ENCODE measurements around the gene REL. TPM values are rescaled to one million over a fixed set of nuclear protein-coding genes. Genes with fewer than 3 reads are reported as not detected.
A peak's percentile ranks its signal among the peaks of the same experiment; 100 is the strongest.

The REL gene
- total RNA-seq, 1 donor from 2014 or later: 29.1 TPM

GRCh38 chr2:60880643-60881046, 729 bp upstream of the REL start:
- peak overlapping the region; percentile 99 for H3K27ac ChIP-seq
- TF ChIP-seq CTCF (IDR thresholded peaks at IDR 0.05): peak; percentile 26
- no peaks in the 10 kb centered on the region for H3K9me3 ChIP-seq
- H3K4me1 ChIP-seq: peaks cover 15% of the 10 kb centered on the region
- DNase-seq: no peak
- ATAC-seq: no peak
- no peaks in the 10 kb centered on the region for H3K36me3 ChIP-seq
- no peaks in the 10 kb centered on the region for H3K27me3 ChIP-seq
- intact Hi-C loops (cut with DNase I): loop anchor here (5.0 kb wide), 1 partner anchor 323 kb away; no protein-coding TSS in a partner anchor
- H3K4me3 ChIP-seq: peak overlapping the region; percentile 92

GRCh38 chr2:60882971-60883753, 1.8 kb downstream of the REL start:
- peak; percentile 2 for ATAC-seq
- no peak for DNase-seq
- TF ChIP-seq CTCF (IDR thresholded peaks at IDR 0.05): no peak
- Histone ChIP-seq H3K9me3 (no peaks in the 10 kb centered on the region), H3K27me3 (no peaks in the 10 kb centered on the region), H3K36me3 (no peaks in the 10 kb centered on the region), H3K27ac (peak overlapping the region; percentile 99), H3K4me3 (peak overlapping the region; percentile 92), H3K4me1 (peaks cover 37% of the 10 kb centered on the region)
- intact Hi-C loops (cut with DNase I): loop anchor here (5.0 kb wide), 1 partner anchor 326 kb away; no protein-coding TSS in a partner anchor

GRCh38 chr2:60883896-60884295, 2.5 kb downstream of the REL start:
- intact Hi-C loops (cut with DNase I): loop anchor here (5.0 kb wide), 1 partner anchor 327 kb away; no protein-coding TSS in a partner anchor
- ATAC-seq (no peak), DNase-seq (no peak)
- no peaks in the 10 kb centered on the region for H3K27me3 ChIP-seq
- TF ChIP-seq CTCF (IDR thresholded peaks at IDR 0.05): no peak
- peak overlapping the region; percentile 99 for H3K27ac ChIP-seq
- H3K36me3 ChIP-seq: no peaks in the 10 kb centered on the region
- peaks cover 37% of the 10 kb centered on the region for H3K4me1 ChIP-seq
- peak overlapping the region; percentile 92 for H3K4me3 ChIP-seq
- no peaks in the 10 kb centered on the region for H3K9me3 ChIP-seq

- H3K9me3 ChIP-seq: no peaks in the 10 kb centered on the region
- no peaks in the 10 kb centered on the region for H3K27me3 ChIP-seq
- intact Hi-C loops (cut with DNase I): loop anchor here (5.0 kb wide), 1 partner anchor 327 kb away; no protein-coding TSS in a partner anchor
- H3K36me3 ChIP-seq: no peaks in the 10 kb centered on the region
- peak overlapping the region; percentile 92 for H3K4me3 ChIP-seq
- no peak for TF ChIP-seq CTCF (IDR thresholded peaks at IDR 0.05)
- ATAC-seq (no peak), DNase-seq (no peak)
- peaks cover 37% of the 10 kb centered on the region for H3K4me1 ChIP-seq
- H3K27ac ChIP-seq: peak overlapping the region; percentile 99
These were observed 3.4 kb downstream of the REL start for GRCh38 chr2:60884800-60885199.

- Histone ChIP-seq H3K9me3 (no peaks in the 10 kb centered on the region), H3K36me3 (no peaks in the 10 kb centered on the region), H3K4me1 (peaks cover 37% of the 10 kb centered on the region), H3K27me3 (no peaks in the 10 kb centered on the region), H3K27ac (peak overlapping the region; percentile 99), H3K4me3 (peak overlapping the region; percentile 92)
- no peak for TF ChIP-seq CTCF (IDR thresholded peaks at IDR 0.05)
- DNase-seq: no peak
- ATAC-seq: no peak
- intact Hi-C loops (cut with DNase I): no loop called here
These were observed 4.3 kb downstream of the REL start for GRCh38 chr2:60885683-60886082.
